Upper lobe of left lung (tissue), 4 donors: ENCODE results near the gene SERPINB6.

Source experiments
- POLR2A ChIP-seq, 4 donors: fragments of 450-650 bp; IDR thresholded peaks; one replicate each; pipeline ENCODE4 v1.5.1; 2016 to 2017; ENCODE audit warnings: antibody characterized with exemption in 4 of 4, mild to moderate bottlenecking in 2 of 4
- POLR2AphosphoS5 ChIP-seq, 2 donors: sonication (generic); formaldehyde crosslinking; IDR thresholded peaks; one replicate each; pipeline ENCODE4 v1.5.1; 2017; ENCODE audit warnings: antibody characterized with exemption in 2 of 2
- TF ChIP-seq, protein P1 (sequence below), 6 experiments: fragments of 450-650 bp in 4 of 6; fragments of 200-600 bp in 2 of 6; sonication (generic) in 2 of 6; IDR thresholded peaks; one replicate each; pipeline ENCODE4 v1.5.1; 2016 to 2019; ENCODE audit warnings: antibody characterized with exemption in 6 of 6

- TF ChIP-seq, protein P1, sequence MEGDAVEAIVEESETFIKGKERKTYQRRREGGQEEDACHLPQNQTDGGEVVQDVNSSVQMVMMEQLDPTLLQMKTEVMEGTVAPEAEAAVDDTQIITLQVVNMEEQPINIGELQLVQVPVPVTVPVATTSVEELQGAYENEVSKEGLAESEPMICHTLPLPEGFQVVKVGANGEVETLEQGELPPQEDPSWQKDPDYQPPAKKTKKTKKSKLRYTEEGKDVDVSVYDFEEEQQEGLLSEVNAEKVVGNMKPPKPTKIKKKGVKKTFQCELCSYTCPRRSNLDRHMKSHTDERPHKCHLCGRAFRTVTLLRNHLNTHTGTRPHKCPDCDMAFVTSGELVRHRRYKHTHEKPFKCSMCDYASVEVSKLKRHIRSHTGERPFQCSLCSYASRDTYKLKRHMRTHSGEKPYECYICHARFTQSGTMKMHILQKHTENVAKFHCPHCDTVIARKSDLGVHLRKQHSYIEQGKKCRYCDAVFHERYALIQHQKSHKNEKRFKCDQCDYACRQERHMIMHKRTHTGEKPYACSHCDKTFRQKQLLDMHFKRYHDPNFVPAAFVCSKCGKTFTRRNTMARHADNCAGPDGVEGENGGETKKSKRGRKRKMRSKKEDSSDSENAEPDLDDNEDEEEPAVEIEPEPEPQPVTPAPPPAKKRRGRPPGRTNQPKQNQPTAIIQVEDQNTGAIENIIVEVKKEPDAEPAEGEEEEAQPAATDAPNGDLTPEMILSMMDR (IDR thresholded peaks at IDR 0.05): no peak
- no peak for TF ChIP-seq POLR2AphosphoS5 (IDR thresholded peaks at IDR 0.05)
- no peak for TF ChIP-seq POLR2A (IDR thresholded peaks at IDR 0.05)
These were observed 32.7 kb downstream of the SERPINB6 start for GRCh38 chr6:2938632-2939083.
